Stimulated activated CD8-positive, alpha-beta memory T cell treated with anti-CD3 and anti-CD28 coated beads, Interleukin-12 subunit alpha, Interleukin-12 subunit beta, amount 100 ng/mL, for 24 hours (primary cell): ENCODE data around the gene PRR23E.

ENCODE experiments used
- DNase-seq: peaks from one replicate; pipeline ENCODE4 v3.0.0-alpha.2; 2020; ENCODE audit errors: extremely low read depth

The PRR23E gene

GRCh38 chr3:127164615-127165014, 28.3 kb upstream of the PRR23E start:
- DNase-seq, result no peak

- DNase-seq, result no peak
These were observed 27.9 kb upstream of the PRR23E start for GRCh38 chr3:127165036-127165435.

GRCh38 chr3:127165694-127166485, 27.0 kb upstream of the PRR23E start:
- DNase-seq, result no peak

GRCh38 chr3:127166501-127167065, 26.3 kb upstream of the PRR23E start:
- no peak for DNase-seq

GRCh38 chr3:127167315-127168043, 25.5 kb upstream of the PRR23E start:
- DNase-seq, result no peak

GRCh38 chr3:127168271-127168670, 24.7 kb upstream of the PRR23E start:
- no peak for DNase-seq

- no peak for DNase-seq
These were observed 22.1 kb upstream of the PRR23E start for GRCh38 chr3:127170814-127171213.

GRCh38 chr3:127171320-127171719, 21.6 kb upstream of the PRR23E start:
- DNase-seq, result no peak

- DNase-seq, result no peak
These were observed 21.2 kb upstream of the PRR23E start for GRCh38 chr3:127171721-127172120.

GRCh38 chr3:127172211-127172610, 20.7 kb upstream of the PRR23E start:
- DNase-seq, result no peak

GRCh38 chr3:127172781-127173515, 20.0 kb upstream of the PRR23E start:
- DNase-seq, result no peak

GRCh38 chr3:127173516-127174166, 19.3 kb upstream of the PRR23E start:
- no peak for DNase-seq

- DNase-seq, result no peak
These were observed 18.6 kb upstream of the PRR23E start for GRCh38 chr3:127174284-127174683.

- DNase-seq, result no peak
These were observed 18.2 kb upstream of the PRR23E start for GRCh38 chr3:127174715-127175140.

GRCh38 chr3:127175272-127175671, 17.7 kb upstream of the PRR23E start:
- DNase-seq, result no peak

GRCh38 chr3:127177226-127177625, 15.7 kb upstream of the PRR23E start:
- no peak for DNase-seq

GRCh38 chr3:127180859-127181258, 12.1 kb upstream of the PRR23E start:
- DNase-seq, result no peak

- DNase-seq, result no peak
These were observed 10.5 kb upstream of the PRR23E start for GRCh38 chr3:127182431-127182830.

GRCh38 chr3:127182848-127183714, 9.8 kb upstream of the PRR23E start:
- no peak for DNase-seq
